Spleen (tissue), 7 donors: ENCODE results near the gene LATS1.

Experiments used
- POLR2A ChIP-seq, 3 donors: fragments of 450-650 bp; IDR thresholded peaks; one replicate each; pipeline ENCODE4 v1.5.1; 2017; ENCODE audit warnings: antibody characterized with exemption in 3 of 3, mild to moderate bottlenecking in 1 of 3
- TF ChIP-seq, protein P1 (sequence below), 11 experiments: fragments of 200-600 bp in 7 of 11; fragments of 450-650 bp in 4 of 11; sonication (generic) in 4 of 11; IDR thresholded peaks in 8 of 11; conservative IDR thresholded peaks in 3 of 11; 1 replicate in 7 of 11; 2 replicates in 4 of 11; pipeline versions ENCODE4 v1.4.0 to v1.8.0; 2016 to 2021; ENCODE audit warnings: antibody characterized with exemption in 11 of 11, inconsistent platforms in 4 of 11, mild to moderate bottlenecking in 1 of 11
- donor health status: DM: no; HTN: no; CAD: no; lungs with moderate emphysema.
- donor health status: DM: no; HTN: no; CAD: no.
- donor health status: DM: no; HTN: no; CAD: no.

DNA sequence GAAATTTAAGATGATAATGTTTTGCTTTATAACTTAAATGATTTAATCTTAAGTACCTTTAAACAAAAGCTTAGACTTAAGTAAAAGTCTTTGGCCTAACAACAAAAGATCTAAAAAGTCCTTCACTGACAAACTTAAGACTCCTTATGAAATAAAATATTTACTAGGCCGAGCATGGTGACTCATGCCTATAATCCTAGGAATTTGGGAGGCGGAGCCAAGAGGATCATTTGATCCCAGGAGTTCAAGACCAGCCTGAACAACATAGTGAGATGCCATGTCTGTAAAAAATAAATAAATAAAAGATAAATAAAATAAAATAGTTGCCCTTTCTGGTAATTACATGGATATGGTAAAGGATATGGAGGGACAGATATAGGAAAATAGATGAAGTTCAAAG, 81.8 kb downstream of the LATS1 start:
- TF ChIP-seq, protein P1, sequence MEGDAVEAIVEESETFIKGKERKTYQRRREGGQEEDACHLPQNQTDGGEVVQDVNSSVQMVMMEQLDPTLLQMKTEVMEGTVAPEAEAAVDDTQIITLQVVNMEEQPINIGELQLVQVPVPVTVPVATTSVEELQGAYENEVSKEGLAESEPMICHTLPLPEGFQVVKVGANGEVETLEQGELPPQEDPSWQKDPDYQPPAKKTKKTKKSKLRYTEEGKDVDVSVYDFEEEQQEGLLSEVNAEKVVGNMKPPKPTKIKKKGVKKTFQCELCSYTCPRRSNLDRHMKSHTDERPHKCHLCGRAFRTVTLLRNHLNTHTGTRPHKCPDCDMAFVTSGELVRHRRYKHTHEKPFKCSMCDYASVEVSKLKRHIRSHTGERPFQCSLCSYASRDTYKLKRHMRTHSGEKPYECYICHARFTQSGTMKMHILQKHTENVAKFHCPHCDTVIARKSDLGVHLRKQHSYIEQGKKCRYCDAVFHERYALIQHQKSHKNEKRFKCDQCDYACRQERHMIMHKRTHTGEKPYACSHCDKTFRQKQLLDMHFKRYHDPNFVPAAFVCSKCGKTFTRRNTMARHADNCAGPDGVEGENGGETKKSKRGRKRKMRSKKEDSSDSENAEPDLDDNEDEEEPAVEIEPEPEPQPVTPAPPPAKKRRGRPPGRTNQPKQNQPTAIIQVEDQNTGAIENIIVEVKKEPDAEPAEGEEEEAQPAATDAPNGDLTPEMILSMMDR (IDR thresholded peaks at IDR 0.05 in 8 of 11, conservative IDR thresholded peaks at IDR 0.05 in 3 of 11): no peak
- TF ChIP-seq POLR2A (IDR thresholded peaks at IDR 0.05): no peak
